Measurements from ENCODE around the gene CLSTN2. TPM values are rescaled to one million over a fixed set of nuclear protein-coding genes. Genes with fewer than 3 reads are reported as not detected.

Gene CLSTN2
- total and polyA plus RNA-seq, 2 of the 13 experiments (the other 11 are each of a cell fraction or from before 2014, with no cell fraction given): not detected

- H3K4me2 ChIP-seq (ENCODE audit: low read depth, low read length): no peak overlapping the region
- no TSS peak for BruUV-seq (replicated peaks)
- H4K20me1 ChIP-seq (ENCODE audit: insufficient read depth, low read length): no peaks in the 10 kb centered on the region
- no peak overlapping the region for H2AFZ ChIP-seq (ENCODE audit: low read length)
- H3K79me2 ChIP-seq (ENCODE audit: insufficient read depth, low read length): no peaks in the 10 kb centered on the region
- H3K9me3 ChIP-seq (ENCODE audit: low read length): no peaks in the 10 kb centered on the region
- FAIRE-seq: no peak
- ChIA-PET POLR2A (no interaction called here), CTCF (ENCODE audit: low intra/inter-chr PET ratio, low total read pairs) (interaction anchor here (1.1 kb wide), 1 partner anchor 577 kb away, joined by 3 read pairs; no protein-coding TSS in a partner anchor)
- intact Hi-C loops (cut with micrococcal nuclease; ENCODE audit: unreplicated experiment): no loop called here
- no peak for ATAC-seq
- in situ Hi-C loops (cut with HindIII; ENCODE audit: extremely low pct_ligation_motif_present, low pct_unique_long_range_greater_than_20kb): no loop called here
- H3K9ac ChIP-seq (ENCODE audit: insufficient read depth, low read depth, low read length): no peak overlapping the region
- no peak overlapping the region for H3K4me3 ChIP-seq (replicated peaks in 1 of 3; ENCODE audit: insufficient read depth in 1 of 3, low read depth in 2 of 3, low read length in 3 of 3)
- H3K27me3 ChIP-seq (ENCODE audit: control insufficient read depth in 1 of 2, insufficient read depth in 2 of 2, low read length in 2 of 2): no peaks in the 10 kb centered on the region
- TF ChIP-seq, protein P1, sequence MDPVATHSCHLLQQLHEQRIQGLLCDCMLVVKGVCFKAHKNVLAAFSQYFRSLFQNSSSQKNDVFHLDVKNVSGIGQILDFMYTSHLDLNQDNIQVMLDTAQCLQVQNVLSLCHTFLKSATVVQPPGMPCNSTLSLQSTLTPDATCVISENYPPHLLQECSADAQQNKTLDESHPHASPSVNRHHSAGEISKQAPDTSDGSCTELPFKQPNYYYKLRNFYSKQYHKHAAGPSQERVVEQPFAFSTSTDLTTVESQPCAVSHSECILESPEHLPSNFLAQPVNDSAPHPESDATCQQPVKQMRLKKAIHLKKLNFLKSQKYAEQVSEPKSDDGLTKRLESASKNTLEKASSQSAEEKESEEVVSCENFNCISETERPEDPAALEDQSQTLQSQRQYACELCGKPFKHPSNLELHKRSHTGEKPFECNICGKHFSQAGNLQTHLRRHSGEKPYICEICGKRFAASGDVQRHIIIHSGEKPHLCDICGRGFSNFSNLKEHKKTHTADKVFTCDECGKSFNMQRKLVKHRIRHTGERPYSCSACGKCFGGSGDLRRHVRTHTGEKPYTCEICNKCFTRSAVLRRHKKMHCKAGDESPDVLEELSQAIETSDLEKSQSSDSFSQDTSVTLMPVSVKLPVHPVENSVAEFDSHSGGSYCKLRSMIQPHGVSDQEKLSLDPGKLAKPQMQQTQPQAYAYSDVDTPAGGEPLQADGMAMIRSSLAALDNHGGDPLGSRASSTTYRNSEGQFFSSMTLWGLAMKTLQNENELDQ (CRISPR knock-in tag; IDR thresholded peaks at IDR 0.05; ENCODE audit: borderline replicate concordance): no peak
- TF ChIP-seq EP300 (IDR thresholded peaks at IDR 0.05; ENCODE audit: low read depth in 2 of 2, low read length in 2 of 2) (no peak), EP300 (CRISPR knock-in tag; IDR thresholded peaks at IDR 0.05; ENCODE audit: borderline replicate concordance) (no peak), EEA1 (CRISPR knock-in tag; IDR thresholded peaks at IDR 0.05; ENCODE audit: borderline replicate concordance) (no peak), CHD4 (IDR thresholded peaks at IDR 0.05; ENCODE audit: borderline replicate concordance, low read length) (no peak), ZNF691 (CRISPR knock-in tag; IDR thresholded peaks at IDR 0.05; ENCODE audit: borderline replicate concordance, low read depth) (no peak), RORA (CRISPR knock-in tag; IDR thresholded peaks at IDR 0.05) (no peak)
- no peaks in the 10 kb centered on the region for H3K4me1 ChIP-seq (ENCODE audit: insufficient read depth, low read length)
- H3K27ac ChIP-seq (ENCODE audit: extremely low read length, insufficient read depth, low read length): no peak overlapping the region
- no peaks in the 10 kb centered on the region for H3K36me3 ChIP-seq (replicated peaks in 1 of 2; ENCODE audit: control insufficient read depth in 1 of 2, insufficient read depth in 2 of 2, low read length in 2 of 2)
- no peak for DNase-seq (ENCODE audit: low spot score)
- 0% methylated on average over 2 of the region's 2 CpGs for WGBS (ENCODE audit: low lambda C conversion rate)
Observed at GRCh38 chr3:140160553-140160952, 225.6 kb downstream of the CLSTN2 start.
